ENCODE results near the gene BDKRB1.

BDKRB1 gene

GRCh38 chr14:96260341-96260821 lies 4.4 kb downstream of the BDKRB1 start:
- DNase-seq (ENCODE audit: low read depth in 1 of 2, low spot score in 1 of 2), result no peak

GRCh38 chr14:96261053-96261452 lies 5.0 kb downstream of the BDKRB1 start:
- no peak for DNase-seq (ENCODE audit: low read depth in 1 of 2, low spot score in 1 of 2)

GRCh38 chr14:96261772-96262655 lies 6.0 kb downstream of the BDKRB1 start:
- no peak for DNase-seq (ENCODE audit: low read depth in 1 of 2, low spot score in 1 of 2)

- no peak for DNase-seq (ENCODE audit: low read depth in 1 of 2, low spot score in 1 of 2)
Measured at GRCh38 chr14:96263347-96264199, 7.6 kb downstream of the BDKRB1 start.

GRCh38 chr14:96264200-96264553 lies 8.2 kb downstream of the BDKRB1 start:
- DNase-seq (ENCODE audit: low read depth in 1 of 2, low spot score in 1 of 2), result no peak

- no peak for DNase-seq (ENCODE audit: low read depth in 1 of 2, low spot score in 1 of 2)
Measured at GRCh38 chr14:96264853-96265252, 8.8 kb downstream of the BDKRB1 start.

GRCh38 chr14:96265383-96266095 lies 9.5 kb downstream of the BDKRB1 start:
- no peak for DNase-seq (ENCODE audit: low read depth in 1 of 2, low spot score in 1 of 2)

GRCh38 chr14:96267336-96267735 lies 11.3 kb downstream of the BDKRB1 start:
- DNase-seq (ENCODE audit: low read depth in 1 of 2, low spot score in 1 of 2), result no peak

- no peak for DNase-seq (ENCODE audit: low read depth in 1 of 2, low spot score in 1 of 2)
Measured at GRCh38 chr14:96267916-96268315, 11.9 kb downstream of the BDKRB1 start.

GRCh38 chr14:96268431-96269358 lies 12.7 kb downstream of the BDKRB1 start:
- DNase-seq (ENCODE audit: low read depth in 1 of 2, low spot score in 1 of 2), result no peak

GRCh38 chr14:96269359-96269710 lies 13.3 kb downstream of the BDKRB1 start:
- DNase-seq (ENCODE audit: low read depth in 1 of 2, low spot score in 1 of 2), result no peak

GRCh38 chr14:96270565-96271420 lies 14.8 kb downstream of the BDKRB1 start:
- DNase-seq (ENCODE audit: low read depth in 1 of 2, low spot score in 1 of 2), result no peak

- no peak for DNase-seq (ENCODE audit: low read depth in 1 of 2, low spot score in 1 of 2)
Measured at GRCh38 chr14:96271421-96271762, 15.4 kb downstream of the BDKRB1 start.

GRCh38 chr14:96272777-96273473 lies 16.9 kb downstream of the BDKRB1 start:
- DNase-seq (ENCODE audit: low read depth in 1 of 2, low spot score in 1 of 2), result no peak

- no peak for DNase-seq (ENCODE audit: low read depth in 1 of 2, low spot score in 1 of 2)
Measured at GRCh38 chr14:96273629-96274028, 17.6 kb downstream of the BDKRB1 start.

GRCh38 chr14:96274122-96274521 lies 18.1 kb downstream of the BDKRB1 start:
- no peak for DNase-seq (ENCODE audit: low read depth in 1 of 2, low spot score in 1 of 2)

GRCh38 chr14:96274543-96274942 lies 18.5 kb downstream of the BDKRB1 start:
- no peak for DNase-seq (ENCODE audit: low read depth in 1 of 2, low spot score in 1 of 2)

- peak; percentile 44 to 61 for DNase-seq (ENCODE audit: low read depth in 1 of 2, low spot score in 1 of 2)
Measured at GRCh38 chr14:96275177-96276112, 19.4 kb downstream of the BDKRB1 start.

Data from activated CD4-positive, alpha-beta T cell treated with anti-CD3 and anti-CD28 coated beads, Interleukin-2, amount 50 U/mL, for 24 hours (primary cell).